Measurements from ENCODE around the gene IQSEC1.
"Not testable (repeated sequence)": the region's sequence is repeated elsewhere in the genome, so short reads cannot be mapped to it uniquely, and the experiment has no call there.

The IQSEC1 gene

GRCh38 chr3:12881858-12882257 lies 191.4 kb downstream of the IQSEC1 start:
- not testable (repeated sequence) for H3K9ac ChIP-seq (ENCODE audit: low read length); H3K4me1 ChIP-seq (ENCODE audit: control insufficient read depth, low read depth, low read length); H3K4me3 ChIP-seq (ENCODE audit: low read length); H3K27me3 ChIP-seq (ENCODE audit: control insufficient read depth, insufficient read depth, low read length); H3K27ac ChIP-seq (ENCODE audit: low read length); H3K9me3 ChIP-seq (ENCODE audit: control insufficient read depth, low read depth, low read length); H3K36me3 ChIP-seq (ENCODE audit: control insufficient read depth, low read depth, low read length)

GRCh38 chr3:12879191-12879815 lies 193.9 kb downstream of the IQSEC1 start:
- no peaks in the 10 kb centered on the region for H3K36me3 ChIP-seq (ENCODE audit: control insufficient read depth, low read depth, low read length)
- no peaks in the 10 kb centered on the region for H3K9me3 ChIP-seq (ENCODE audit: control insufficient read depth, low read depth, low read length)
- H3K9ac ChIP-seq (ENCODE audit: low read length): no peak overlapping the region
- H3K4me3 ChIP-seq (ENCODE audit: low read length): no peak overlapping the region
- H3K27me3 ChIP-seq (ENCODE audit: control insufficient read depth, insufficient read depth, low read length): peaks cover 18% of the 10 kb centered on the region
- no peaks in the 10 kb centered on the region for H3K4me1 ChIP-seq (ENCODE audit: control insufficient read depth, low read depth, low read length)
- H3K27ac ChIP-seq (ENCODE audit: low read length): no peak overlapping the region

GRCh38 chr3:12878758-12879157 lies 194.5 kb downstream of the IQSEC1 start:
- H3K27ac ChIP-seq (ENCODE audit: low read length); H3K9me3 ChIP-seq (ENCODE audit: control insufficient read depth, low read depth, low read length); H3K4me1 ChIP-seq (ENCODE audit: control insufficient read depth, low read depth, low read length); H3K4me3 ChIP-seq (ENCODE audit: low read length); H3K9ac ChIP-seq (ENCODE audit: low read length); H3K36me3 ChIP-seq (ENCODE audit: control insufficient read depth, low read depth, low read length): not testable (repeated sequence)
- H3K27me3 ChIP-seq (ENCODE audit: control insufficient read depth, insufficient read depth, low read length): peaks cover 13% of the 10 kb centered on the region

- H3K27ac ChIP-seq (ENCODE audit: low read length): no peak overlapping the region
- no peaks in the 10 kb centered on the region for H3K4me1 ChIP-seq (ENCODE audit: control insufficient read depth, low read depth, low read length)
- peaks cover 11% of the 10 kb centered on the region for H3K27me3 ChIP-seq (ENCODE audit: control insufficient read depth, insufficient read depth, low read length)
- no peaks in the 10 kb centered on the region for H3K36me3 ChIP-seq (ENCODE audit: control insufficient read depth, low read depth, low read length)
- no peaks in the 10 kb centered on the region for H3K9me3 ChIP-seq (ENCODE audit: control insufficient read depth, low read depth, low read length)
- no peak overlapping the region for H3K9ac ChIP-seq (ENCODE audit: low read length)
- H3K4me3 ChIP-seq (ENCODE audit: low read length): no peak overlapping the region
These were observed 195.1 kb downstream of the IQSEC1 start for GRCh38 chr3:12878141-12878574.

GRCh38 chr3:12877040-12877439 lies 196.2 kb downstream of the IQSEC1 start:
- no peak overlapping the region for H3K9ac ChIP-seq (ENCODE audit: low read length)
- H3K36me3 ChIP-seq (ENCODE audit: control insufficient read depth, low read depth, low read length): no peaks in the 10 kb centered on the region

GRCh38 chr3:12875857-12876836 lies 197.1 kb downstream of the IQSEC1 start:
- Histone ChIP-seq H3K27ac (ENCODE audit: low read length) (no peak overlapping the region), H3K4me3 (ENCODE audit: low read length) (peak overlapping the region; percentile 51), H3K27me3 (ENCODE audit: control insufficient read depth, insufficient read depth, low read length) (peaks cover 11% of the 10 kb centered on the region), H3K9ac (ENCODE audit: low read length) (no peak overlapping the region), H3K36me3 (ENCODE audit: control insufficient read depth, low read depth, low read length) (no peaks in the 10 kb centered on the region), H3K4me1 (ENCODE audit: control insufficient read depth, low read depth, low read length) (no peaks in the 10 kb centered on the region), H3K9me3 (ENCODE audit: control insufficient read depth, low read depth, low read length) (no peaks in the 10 kb centered on the region)

More at GRCh38 chr3:12877040-12877439, 196.2 kb downstream of the IQSEC1 start:
- no peak overlapping the region for H3K4me3 ChIP-seq (ENCODE audit: low read length)
- H3K27me3 ChIP-seq (ENCODE audit: control insufficient read depth, insufficient read depth, low read length): peaks cover 11% of the 10 kb centered on the region
- no peak overlapping the region for H3K27ac ChIP-seq (ENCODE audit: low read length)
- H3K4me1 ChIP-seq (ENCODE audit: control insufficient read depth, low read depth, low read length): no peaks in the 10 kb centered on the region
- H3K9me3 ChIP-seq (ENCODE audit: control insufficient read depth, low read depth, low read length): no peaks in the 10 kb centered on the region

GRCh38 chr3:12871404-12871983 lies 201.7 kb downstream of the IQSEC1 start:
- H3K27ac ChIP-seq (ENCODE audit: low read length): no peak overlapping the region
- H3K4me1 ChIP-seq (ENCODE audit: control insufficient read depth, low read depth, low read length): no peaks in the 10 kb centered on the region
- H3K27me3 ChIP-seq (ENCODE audit: control insufficient read depth, insufficient read depth, low read length): peaks cover 14% of the 10 kb centered on the region
- H3K9ac ChIP-seq (ENCODE audit: low read length): no peak overlapping the region
- H3K4me3 ChIP-seq (ENCODE audit: low read length): no peak overlapping the region
- H3K36me3 ChIP-seq (ENCODE audit: control insufficient read depth, low read depth, low read length): no peaks in the 10 kb centered on the region
- no peaks in the 10 kb centered on the region for H3K9me3 ChIP-seq (ENCODE audit: control insufficient read depth, low read depth, low read length)

GRCh38 chr3:12870942-12871341 lies 202.3 kb downstream of the IQSEC1 start:
- Histone ChIP-seq H3K9ac (ENCODE audit: low read length) (no peak overlapping the region), H3K9me3 (ENCODE audit: control insufficient read depth, low read depth, low read length) (no peaks in the 10 kb centered on the region), H3K4me3 (ENCODE audit: low read length) (no peak overlapping the region), H3K4me1 (ENCODE audit: control insufficient read depth, low read depth, low read length) (no peaks in the 10 kb centered on the region), H3K27me3 (ENCODE audit: control insufficient read depth, insufficient read depth, low read length) (peaks cover 14% of the 10 kb centered on the region), H3K36me3 (ENCODE audit: control insufficient read depth, low read depth, low read length) (no peaks in the 10 kb centered on the region), H3K27ac (ENCODE audit: low read length) (no peak overlapping the region)

GRCh38 chr3:12869035-12869621 lies 204.1 kb downstream of the IQSEC1 start:
- Histone ChIP-seq H3K4me3 (ENCODE audit: low read length) (peak overlapping the region; percentile 67), H3K27ac (ENCODE audit: low read length) (no peak overlapping the region), H3K9ac (ENCODE audit: low read length) (no peak overlapping the region), H3K27me3 (ENCODE audit: control insufficient read depth, insufficient read depth, low read length) (peaks cover 3% of the 10 kb centered on the region), H3K36me3 (ENCODE audit: control insufficient read depth, low read depth, low read length) (no peaks in the 10 kb centered on the region), H3K9me3 (ENCODE audit: control insufficient read depth, low read depth, low read length) (no peaks in the 10 kb centered on the region), H3K4me1 (ENCODE audit: control insufficient read depth, low read depth, low read length) (no peaks in the 10 kb centered on the region)

- Histone ChIP-seq H3K27ac (ENCODE audit: low read length) (no peak overlapping the region), H3K9ac (ENCODE audit: low read length) (no peak overlapping the region), H3K4me1 (ENCODE audit: control insufficient read depth, low read depth, low read length) (no peaks in the 10 kb centered on the region), H3K4me3 (ENCODE audit: low read length) (peak overlapping the region; percentile 67), H3K36me3 (ENCODE audit: control insufficient read depth, low read depth, low read length) (no peaks in the 10 kb centered on the region), H3K27me3 (ENCODE audit: control insufficient read depth, insufficient read depth, low read length) (peaks cover 3% of the 10 kb centered on the region), H3K9me3 (ENCODE audit: control insufficient read depth, low read depth, low read length) (no peaks in the 10 kb centered on the region)
These were observed 204.9 kb downstream of the IQSEC1 start for GRCh38 chr3:12868039-12869034.

Measured in iPS-18a (cell line).